Astrocyte (in vitro differentiated cells and primary cell): ENCODE results near the gene ARHGAP23. TPM values are rescaled to one million over a fixed set of nuclear protein-coding genes. Genes with fewer than 3 reads are reported as not detected.

Experiments used
- DNase-seq: peaks from one replicate; pipeline ENCODE4 v3.0.0-alpha.2; 2010; ENCODE audit warnings: low read depth
- FAIRE-seq: peaks from 2 replicates; lab custom pipeline; 2011; peaks lifted over from hg19 to GRCh38; lab: Jason Lieb, UNC
- H2AFZ ChIP-seq: 2 replicates; pipeline ENCODE4 v1.6.0; 2012; ENCODE audit warnings: low read depth, low read length, inconsistent platforms
- H3K27ac ChIP-seq: 2 replicates; pipeline ENCODE4 v1.5.1; 2011; ENCODE audit warnings: low read depth, low read length, inconsistent platforms
- H3K27me3 ChIP-seq: 2 replicates; pipeline ENCODE4 v1.6.0; 2011; ENCODE audit warnings: low read length, inconsistent platforms; ENCODE audit not compliant: insufficient read depth
- H3K36me3 ChIP-seq: 2 replicates; pipeline ENCODE4 v1.5.1; 2011; ENCODE audit warnings: low read length, inconsistent platforms; ENCODE audit not compliant: insufficient read depth
- H3K4me1 ChIP-seq: 2 replicates; pipeline ENCODE4 v1.5.1; 2011; ENCODE audit warnings: low read length, inconsistent platforms; ENCODE audit not compliant: insufficient read depth
- H3K4me2 ChIP-seq: 2 replicates; pipeline ENCODE4 v1.6.0; 2012; ENCODE audit warnings: low read length, inconsistent platforms
- H3K4me3 ChIP-seq: 2 replicates; pipeline ENCODE4 v1.5.1; 2011; ENCODE audit warnings: low read depth, mild to moderate bottlenecking, low read length, inconsistent platforms; ENCODE audit not compliant: insufficient read depth
- H3K79me2 ChIP-seq: 2 replicates; pipeline ENCODE4 v1.6.0; 2012; ENCODE audit warnings: mild to moderate bottlenecking, low read length, inconsistent platforms; ENCODE audit not compliant: insufficient read depth
- H3K9ac ChIP-seq: 2 replicates; pipeline ENCODE4 v1.6.0; 2012; ENCODE audit warnings: mild to moderate bottlenecking, low read length, inconsistent platforms
- H3K9me3 ChIP-seq: 2 replicates; pipeline ENCODE4 v1.5.1; 2012; ENCODE audit warnings: low read depth, mild to moderate bottlenecking, low read length, inconsistent platforms; ENCODE audit not compliant: insufficient read depth
- H4K20me1 ChIP-seq: 2 replicates; pipeline ENCODE4 v1.6.0; 2012; ENCODE audit warnings: low read length, inconsistent platforms; ENCODE audit not compliant: insufficient read depth
- H3K27ac Mint-ChIP-seq: one replicate; pipeline ENCODE4 v1.8.0; 2021; ENCODE audit warnings: mild to moderate bottlenecking, mixed read lengths; ENCODE audit not compliant: unreplicated experiment
- H3K27me3 Mint-ChIP-seq: one replicate; pipeline ENCODE4 v1.8.0; 2021; ENCODE audit warnings: low read depth, mixed read lengths; ENCODE audit not compliant: unreplicated experiment
- H3K36me3 Mint-ChIP-seq: one replicate; pipeline ENCODE4 v1.8.0; 2021; ENCODE audit warnings: low read depth, mixed read lengths; ENCODE audit not compliant: unreplicated experiment
- H3K4me1 Mint-ChIP-seq: one replicate; pipeline ENCODE4 v1.8.0; 2021; ENCODE audit warnings: low read depth, mixed read lengths; ENCODE audit not compliant: unreplicated experiment
- H3K4me3 Mint-ChIP-seq: one replicate; pipeline ENCODE4 v1.8.0; 2021; ENCODE audit warnings: mild to moderate bottlenecking, moderate library complexity, mixed read lengths; ENCODE audit not compliant: unreplicated experiment
- H3K9me3 Mint-ChIP-seq: one replicate; pipeline ENCODE4 v1.8.0; 2021; ENCODE audit warnings: mild to moderate bottlenecking, mixed read lengths; ENCODE audit not compliant: unreplicated experiment
- EZH2 ChIP-seq: IDR thresholded peaks from 2 replicates; pipeline ENCODE4 v1.6.1; 2012; ENCODE audit warnings: mild to moderate bottlenecking, low read length, inconsistent platforms; ENCODE audit not compliant: insufficient read depth
- total RNA-seq: library from RNA; stranded (reverse); gene quantifications from 2 replicates; pipeline ENCODE4 v1.2.1, GENCODE V29; 2021
- TF ChIP-seq, protein P1 (sequence below): IDR thresholded peaks from 2 replicates; pipeline ENCODE4 v1.5.1; 2011; ENCODE audit warnings: low read depth, mild to moderate bottlenecking, inconsistent platforms, low read length, moderate library complexity; ENCODE audit not compliant: insufficient read depth

Gene ARHGAP23
- total RNA-seq, 1 donor from 2014 or later, result 118 TPM

DNA sequence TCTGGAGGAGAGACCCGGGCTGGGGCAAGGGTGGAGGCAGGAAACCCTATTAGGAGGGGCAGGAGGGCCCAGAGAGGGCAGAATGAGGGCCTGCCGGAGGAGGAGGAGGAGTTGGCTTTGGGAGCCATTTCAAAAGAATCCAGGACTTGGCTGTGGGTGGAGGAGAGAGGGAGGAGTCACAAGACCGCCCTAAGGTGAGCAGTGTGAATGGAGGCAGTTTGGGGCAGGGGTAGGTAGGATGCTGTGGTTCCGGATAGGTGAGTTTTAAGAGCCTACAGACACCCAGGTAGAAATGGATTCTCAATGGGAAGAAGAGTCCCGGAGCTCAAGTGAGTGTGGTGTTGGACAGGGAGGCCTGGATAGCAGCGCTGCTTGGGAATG is 80.3 kb downstream of the ARHGAP23 start:
- no peak overlapping the region for H3K27ac Mint-ChIP-seq

DNA sequence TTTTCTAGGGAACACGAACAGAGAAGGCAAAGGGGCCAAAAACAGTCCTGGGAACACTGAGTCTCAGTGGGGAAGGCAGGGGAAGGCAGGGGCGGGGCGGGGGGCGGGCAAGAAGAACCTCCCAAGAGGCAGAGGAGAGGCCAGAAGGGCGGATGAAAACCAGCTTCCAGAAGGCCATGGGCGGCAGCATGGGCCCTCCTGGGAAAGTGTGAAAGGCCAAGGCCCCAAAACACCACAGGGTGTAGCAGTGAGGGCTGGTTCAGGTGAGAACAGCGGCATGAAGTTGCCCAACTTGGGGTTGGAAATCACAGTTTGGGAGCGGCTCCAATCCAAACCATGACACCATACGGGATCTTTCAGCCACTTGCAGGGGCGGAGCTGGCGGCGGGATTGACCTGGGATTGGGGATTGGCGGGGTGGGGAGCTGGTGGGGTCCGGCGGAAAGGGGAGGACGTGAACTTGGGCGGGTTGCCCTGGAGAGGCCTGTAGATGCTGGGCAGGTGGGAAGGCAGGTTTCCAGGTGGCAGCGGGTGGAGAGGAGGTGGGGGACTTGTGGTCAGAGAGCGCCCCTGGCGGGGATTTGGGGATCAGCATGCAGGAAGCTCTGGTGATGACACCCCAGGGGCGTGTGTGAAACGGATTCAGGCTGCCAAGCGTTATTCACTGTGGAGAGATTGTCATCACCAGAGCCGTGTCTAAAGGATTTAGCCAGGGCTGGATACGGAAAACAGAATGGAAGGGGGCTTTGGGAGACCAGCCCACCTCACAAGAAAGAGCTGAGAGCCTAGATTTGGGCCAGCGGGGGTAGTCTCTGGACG is 80.9 kb downstream of the ARHGAP23 start:
- peak overlapping the region; percentile 81 for H3K4me3 Mint-ChIP-seq
- Histone ChIP-seq H3K4me2 (peak overlapping the region; percentile 84), H3K79me2 (no peaks in the 10 kb centered on the region), H3K4me3 (peak overlapping the region; percentile 43), H3K36me3 (peaks cover 18% of the 10 kb centered on the region), H4K20me1 (peaks cover 36% of the 10 kb centered on the region), H3K9ac (peak overlapping the region; percentile 69), H2AFZ (no peak overlapping the region), H3K4me1 (peaks cover 24% of the 10 kb centered on the region), H3K27ac (peak overlapping the region; percentile 38), H3K27me3 (no peaks in the 10 kb centered on the region), H3K9me3 (no peaks in the 10 kb centered on the region)
- FAIRE-seq (no peak), DNase-seq (peak; percentile 77)
- H3K27ac Mint-ChIP-seq, result peak overlapping the region; percentile 95
- TF ChIP-seq EZH2, result no peak
- TF ChIP-seq, protein P1, sequence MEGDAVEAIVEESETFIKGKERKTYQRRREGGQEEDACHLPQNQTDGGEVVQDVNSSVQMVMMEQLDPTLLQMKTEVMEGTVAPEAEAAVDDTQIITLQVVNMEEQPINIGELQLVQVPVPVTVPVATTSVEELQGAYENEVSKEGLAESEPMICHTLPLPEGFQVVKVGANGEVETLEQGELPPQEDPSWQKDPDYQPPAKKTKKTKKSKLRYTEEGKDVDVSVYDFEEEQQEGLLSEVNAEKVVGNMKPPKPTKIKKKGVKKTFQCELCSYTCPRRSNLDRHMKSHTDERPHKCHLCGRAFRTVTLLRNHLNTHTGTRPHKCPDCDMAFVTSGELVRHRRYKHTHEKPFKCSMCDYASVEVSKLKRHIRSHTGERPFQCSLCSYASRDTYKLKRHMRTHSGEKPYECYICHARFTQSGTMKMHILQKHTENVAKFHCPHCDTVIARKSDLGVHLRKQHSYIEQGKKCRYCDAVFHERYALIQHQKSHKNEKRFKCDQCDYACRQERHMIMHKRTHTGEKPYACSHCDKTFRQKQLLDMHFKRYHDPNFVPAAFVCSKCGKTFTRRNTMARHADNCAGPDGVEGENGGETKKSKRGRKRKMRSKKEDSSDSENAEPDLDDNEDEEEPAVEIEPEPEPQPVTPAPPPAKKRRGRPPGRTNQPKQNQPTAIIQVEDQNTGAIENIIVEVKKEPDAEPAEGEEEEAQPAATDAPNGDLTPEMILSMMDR, result peak; percentile 77
- peaks cover 18% of the 10 kb centered on the region for H3K36me3 Mint-ChIP-seq
- H3K27me3 Mint-ChIP-seq, result no peaks in the 10 kb centered on the region
- peaks cover 34% of the 10 kb centered on the region for H3K4me1 Mint-ChIP-seq
- H3K9me3 Mint-ChIP-seq, result no peaks in the 10 kb centered on the region

More for the DNA sequence above, 80.3 kb downstream of the ARHGAP23 start:
- H3K79me2 ChIP-seq, result no peaks in the 10 kb centered on the region
- FAIRE-seq (no peak), DNase-seq (no peak)
- no peak overlapping the region for H3K4me2 ChIP-seq
- no peaks in the 10 kb centered on the region for H3K27me3 ChIP-seq
- H3K27ac ChIP-seq, result no peak overlapping the region
- H3K4me1 ChIP-seq, result peaks cover 24% of the 10 kb centered on the region
- Mint-ChIP-seq H3K27me3 (no peaks in the 10 kb centered on the region), H3K4me3 (no peak overlapping the region), H3K9me3 (no peaks in the 10 kb centered on the region), H3K4me1 (peaks cover 34% of the 10 kb centered on the region), H3K36me3 (peaks cover 23% of the 10 kb centered on the region)
- no peaks in the 10 kb centered on the region for H3K9me3 ChIP-seq
- no peak overlapping the region for H2AFZ ChIP-seq
- TF ChIP-seq, protein P1, result no peak
- no peak for TF ChIP-seq EZH2
- no peak overlapping the region for H3K9ac ChIP-seq
- H4K20me1 ChIP-seq, result peaks cover 43% of the 10 kb centered on the region
- H3K36me3 ChIP-seq, result peaks cover 24% of the 10 kb centered on the region
- H3K4me3 ChIP-seq, result no peak overlapping the region
